ELR (cell line): ENCODE measurements around the gene CLIC1.

Source experiments
- DNase-seq: peaks from one replicate; pipeline ENCODE4 v3.0.0-alpha.2; 2015; ENCODE audit warnings: low read depth

The CLIC1 gene

DNA sequence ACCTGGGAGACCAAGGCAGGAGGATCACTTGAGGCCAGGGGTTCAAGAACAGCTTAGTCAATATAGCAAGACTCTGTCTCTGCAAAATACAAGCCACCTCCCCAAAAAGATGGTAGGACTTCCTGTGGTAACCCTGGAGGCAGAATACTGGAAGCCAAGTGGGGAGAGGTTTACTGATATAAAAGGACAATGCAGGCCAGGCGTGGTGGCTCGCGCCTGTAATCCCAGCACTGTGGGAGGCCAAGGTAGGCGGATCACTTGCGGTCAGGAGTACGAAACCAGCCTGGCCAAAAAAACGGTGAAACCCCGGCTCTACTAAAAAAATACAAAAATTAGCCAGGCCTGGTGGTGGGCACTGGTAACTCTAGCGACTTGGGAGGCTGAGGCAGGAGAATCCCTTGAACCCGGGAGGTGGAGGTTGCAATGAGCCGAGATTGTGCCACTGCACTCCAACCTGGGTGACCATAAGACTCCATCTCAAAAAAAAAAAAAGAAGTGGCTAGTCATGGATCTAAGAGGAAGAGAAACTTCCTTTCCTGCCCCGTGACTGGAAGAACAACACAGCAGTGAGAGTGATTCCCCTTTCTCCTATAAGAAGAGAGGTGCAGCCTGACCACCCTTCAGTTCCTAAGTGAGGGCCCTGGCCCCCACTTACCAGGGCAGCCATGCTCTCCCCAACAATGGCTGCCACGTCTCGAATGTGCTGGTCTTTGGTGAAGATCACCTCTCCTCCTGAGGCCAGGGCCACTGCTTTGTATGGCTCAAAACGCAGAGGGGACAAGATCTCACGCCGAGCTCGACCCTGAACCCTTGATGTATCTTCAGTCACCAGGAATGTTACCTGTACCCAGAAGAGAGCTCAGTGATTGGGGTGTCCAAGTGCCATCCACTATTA lies 32.3 kb upstream of the CLIC1 start:
- no peak for DNase-seq

DNA sequence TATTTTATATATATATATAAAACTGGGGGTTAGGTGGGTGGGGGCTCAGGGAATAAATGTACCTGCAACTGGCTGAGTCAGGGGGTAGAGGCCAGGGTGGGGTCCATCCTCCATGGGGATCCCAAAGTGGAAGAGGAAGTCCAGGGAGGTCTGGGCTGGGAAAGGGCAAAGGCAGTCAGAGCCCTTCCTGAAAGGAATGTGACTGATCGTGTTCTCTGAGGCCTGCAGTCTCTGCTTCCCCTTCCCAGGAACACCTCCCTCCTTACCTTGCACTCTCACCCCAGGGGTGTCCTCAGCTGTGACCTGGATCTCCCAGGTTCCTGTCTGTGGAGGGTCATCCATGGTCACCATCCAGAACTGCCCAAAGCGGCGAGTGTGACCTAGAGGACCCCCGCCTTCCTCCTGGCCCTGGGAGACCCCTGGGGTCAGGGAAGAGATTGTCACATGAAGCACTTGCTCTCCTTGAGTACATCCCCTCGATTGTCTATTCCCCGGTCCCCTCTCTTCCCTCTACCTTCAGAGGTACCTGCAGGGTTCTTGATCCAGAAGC lies 30.8 kb upstream of the CLIC1 start:
- no peak for DNase-seq

DNA sequence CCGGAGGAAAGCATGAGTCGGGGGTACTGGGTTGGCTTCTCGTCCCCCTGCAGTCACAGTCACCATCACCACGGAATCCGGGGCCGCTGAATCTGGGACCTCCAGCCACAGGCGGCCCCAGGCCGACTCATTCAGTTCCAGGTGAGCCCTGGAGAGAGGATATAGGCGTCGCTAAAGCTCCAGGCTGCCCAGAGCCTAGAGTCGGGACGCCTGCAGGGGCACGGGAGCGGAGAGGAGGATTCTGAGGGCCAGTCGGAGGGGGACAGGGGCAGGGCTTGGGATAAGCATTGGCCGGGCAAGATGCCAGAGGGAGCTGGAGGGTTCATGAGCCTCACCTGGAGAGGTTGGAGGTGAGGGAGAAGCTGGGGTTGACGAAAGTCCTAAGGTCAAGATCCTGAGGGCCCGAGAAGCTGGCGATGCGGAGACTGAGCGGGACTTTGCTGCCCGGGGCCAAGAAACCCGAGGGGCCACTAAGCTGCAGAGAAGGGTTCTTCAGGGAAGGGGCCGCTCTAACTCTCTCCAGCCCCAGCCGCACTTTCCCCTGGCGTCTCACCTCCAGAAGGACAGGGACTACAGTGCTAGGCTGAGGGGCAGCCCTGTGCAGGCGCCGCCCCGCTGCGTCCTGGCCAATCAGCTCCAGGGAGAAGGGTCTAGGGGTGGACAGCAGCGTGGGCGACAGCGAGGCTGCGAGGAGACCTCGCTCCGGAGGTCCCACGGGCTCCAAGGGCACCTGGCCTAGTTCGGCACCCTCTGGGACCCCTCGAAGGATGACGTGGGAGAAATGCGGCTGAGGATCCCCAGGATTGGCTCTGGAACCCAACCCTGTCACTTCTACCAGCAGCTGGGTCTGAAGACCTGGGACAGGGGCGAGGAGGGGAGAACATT lies 29.8 kb upstream of the CLIC1 start:
- DNase-seq: no peak

DNA sequence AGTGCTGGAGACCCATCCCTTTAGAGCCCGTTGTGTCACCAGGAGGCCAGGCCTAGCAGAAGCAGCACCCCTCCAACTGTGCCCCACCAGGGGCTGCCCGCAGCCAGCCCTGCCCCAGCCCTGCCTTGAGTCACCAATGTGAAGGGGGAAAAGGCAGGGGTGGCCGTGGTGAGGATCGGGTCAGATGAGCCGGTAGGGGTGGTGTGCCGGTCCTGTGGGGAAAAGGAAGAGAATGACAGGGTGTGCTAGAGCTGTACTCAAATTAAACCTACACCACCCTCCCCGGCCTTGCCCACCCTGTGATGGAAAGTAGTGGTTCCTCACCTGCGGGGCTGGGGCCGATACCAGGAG lies 29.2 kb upstream of the CLIC1 start:
- no peak for DNase-seq

DNA sequence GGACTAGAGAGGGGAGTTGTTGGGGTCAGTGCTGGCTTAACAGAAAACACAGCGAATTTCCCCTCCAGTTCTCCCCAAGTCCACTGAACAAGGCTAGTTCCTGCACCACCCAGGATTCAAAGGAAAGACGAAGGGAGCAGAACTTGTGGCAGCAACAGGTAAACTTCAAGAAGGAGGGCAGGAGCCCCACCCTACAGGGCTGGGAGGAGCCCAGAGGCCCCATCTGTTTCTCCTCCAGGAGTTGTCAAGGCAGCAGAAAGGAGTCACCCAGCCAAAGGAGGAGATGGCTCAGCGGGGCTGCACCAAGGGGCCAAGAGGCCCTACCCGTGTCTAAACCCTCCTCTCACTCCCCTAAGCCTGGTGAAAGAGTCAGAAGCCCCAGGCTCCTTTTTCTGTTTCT lies 27.9 kb upstream of the CLIC1 start:
- DNase-seq: no peak

DNA sequence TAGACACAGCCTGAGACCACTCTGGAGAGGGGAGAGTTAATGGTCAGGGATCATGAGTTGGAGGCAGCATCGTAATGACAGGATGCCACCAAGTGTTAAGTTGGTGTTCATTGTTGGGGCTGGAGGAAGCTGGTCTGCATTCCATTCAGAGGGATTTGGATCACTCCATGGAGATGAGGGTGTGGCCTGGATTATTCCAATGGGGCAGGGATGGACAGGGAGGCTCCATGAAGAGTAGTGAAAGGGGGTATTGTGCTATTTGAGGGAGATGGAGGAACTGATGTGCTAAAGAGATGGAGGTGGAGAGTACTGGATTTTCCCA lies 27.2 kb upstream of the CLIC1 start:
- DNase-seq: peak; percentile 68

DNA sequence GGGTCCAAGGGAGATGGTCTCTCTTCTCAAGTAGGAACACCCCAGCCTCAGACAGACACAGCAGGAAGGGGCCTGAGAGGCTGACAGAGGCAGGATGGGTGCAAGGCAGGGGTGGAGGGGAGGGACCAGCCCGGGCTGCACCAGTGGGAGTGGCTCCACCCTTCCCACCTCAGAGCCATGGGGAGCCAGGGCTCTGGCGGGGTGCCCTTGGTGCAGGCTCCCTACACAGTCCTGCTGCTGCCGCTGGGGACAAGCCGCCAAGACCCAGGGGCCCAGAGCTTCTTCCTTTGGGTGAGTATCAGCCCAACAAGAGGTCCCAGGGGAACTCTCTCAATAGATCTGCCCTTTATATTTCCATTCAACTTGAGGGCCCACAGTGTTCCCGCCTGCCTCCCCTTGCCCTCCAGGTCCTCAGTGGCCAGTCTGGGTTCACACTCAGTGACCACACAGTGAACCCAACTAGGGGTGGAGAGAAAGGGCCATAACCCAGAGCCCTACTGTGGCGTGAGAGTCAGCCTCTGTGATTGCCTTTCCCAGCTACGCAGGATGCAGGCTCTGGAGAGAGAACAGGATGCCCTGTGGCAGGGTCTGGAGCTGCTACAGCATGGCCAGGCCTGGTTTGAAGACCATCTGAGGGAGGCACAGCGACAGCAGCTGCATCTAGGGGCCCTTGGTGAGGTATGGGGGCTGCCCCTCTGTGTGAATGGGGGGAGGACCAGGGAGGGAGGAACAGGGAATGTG lies 26.7 kb upstream of the CLIC1 start:
- no peak for DNase-seq

DNA sequence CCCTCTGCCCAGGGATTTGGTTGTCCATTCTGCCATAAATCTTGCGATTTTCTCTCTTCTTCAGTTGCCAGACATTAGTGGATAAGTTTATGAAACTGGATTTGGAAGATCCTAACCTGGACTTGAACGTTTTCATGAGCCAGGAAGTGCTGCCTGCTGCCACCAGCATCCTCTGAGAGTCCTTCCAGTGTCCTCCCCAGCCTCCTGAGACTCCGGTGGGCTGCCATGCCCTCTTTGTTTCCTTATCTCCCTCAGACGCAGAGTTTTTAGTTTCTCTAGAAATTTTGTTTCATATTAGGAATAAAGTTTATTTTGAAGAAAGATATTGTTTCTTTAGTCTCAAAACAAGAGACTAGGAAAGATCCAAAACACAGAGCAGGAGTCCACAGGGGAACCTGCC lies 26.0 kb upstream of the CLIC1 start, which contains the start of gene SAPCD1:
Gene SAPCD1 (plus strand): TSS at position 301 of the 400 bp plus-strand sequence. CDS start 399 bp downstream, outside the sequence.
- DNase-seq: no peak

DNA sequence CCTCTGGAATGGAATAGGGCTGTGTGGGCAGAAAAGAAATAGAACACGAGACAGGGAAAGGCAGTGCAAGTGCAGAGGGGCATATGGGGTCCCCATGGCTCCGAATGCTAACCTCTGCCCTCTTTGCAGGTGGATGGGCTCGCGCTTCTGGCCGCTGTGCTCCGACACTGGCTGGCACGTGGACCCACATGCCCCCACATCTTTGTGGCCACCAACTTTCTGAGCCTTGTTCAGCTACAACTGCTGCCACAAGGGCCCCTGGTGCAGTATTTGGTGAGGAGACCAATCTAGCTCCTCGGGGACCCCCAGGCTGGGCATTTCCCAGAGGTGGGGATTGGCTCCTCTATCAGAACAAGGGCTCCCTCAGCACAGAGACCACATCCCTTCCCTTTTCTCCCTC lies 25.0 kb upstream of the CLIC1 start:
- DNase-seq: no peak

DNA sequence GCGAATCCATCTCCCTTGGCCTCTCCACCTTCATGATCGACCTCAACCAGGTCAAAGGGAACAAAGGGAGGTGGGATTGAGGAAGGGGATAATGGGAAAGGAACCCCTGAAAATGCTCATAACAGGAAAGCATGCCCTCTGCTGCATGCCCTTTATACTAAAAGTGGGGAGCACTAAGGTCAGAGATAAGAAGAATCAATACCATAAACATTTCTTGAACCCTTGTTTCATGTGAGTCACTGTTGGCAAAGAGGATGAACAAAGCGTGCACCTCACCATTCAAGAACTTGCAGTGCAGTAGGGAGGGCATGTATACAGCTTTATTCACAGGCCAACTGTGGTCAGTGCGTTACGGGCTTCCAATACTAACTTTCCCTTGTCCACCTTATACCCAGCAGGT lies 24.5 kb upstream of the CLIC1 start:
- DNase-seq: no peak

DNA sequence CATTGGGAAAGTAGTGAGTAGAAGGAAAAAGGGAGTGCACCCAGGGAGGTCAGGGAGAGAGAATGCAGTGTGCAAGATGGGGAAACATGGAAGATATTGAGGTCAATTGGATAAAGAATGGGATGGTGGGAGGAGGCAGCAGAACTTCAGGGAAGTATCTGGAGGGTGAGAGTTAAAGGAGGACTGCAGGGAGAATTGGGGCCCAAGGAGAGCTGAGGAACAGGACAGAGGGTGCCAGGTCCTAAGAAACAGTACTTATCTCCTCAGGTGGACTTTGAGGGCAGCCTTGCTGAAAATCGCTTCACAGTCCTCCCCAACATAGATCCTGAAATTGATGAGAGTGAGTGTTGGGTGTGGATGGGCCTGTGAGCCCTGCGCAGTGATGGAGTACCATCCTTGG lies 22.0 kb upstream of the CLIC1 start:
- DNase-seq: no peak

DNA sequence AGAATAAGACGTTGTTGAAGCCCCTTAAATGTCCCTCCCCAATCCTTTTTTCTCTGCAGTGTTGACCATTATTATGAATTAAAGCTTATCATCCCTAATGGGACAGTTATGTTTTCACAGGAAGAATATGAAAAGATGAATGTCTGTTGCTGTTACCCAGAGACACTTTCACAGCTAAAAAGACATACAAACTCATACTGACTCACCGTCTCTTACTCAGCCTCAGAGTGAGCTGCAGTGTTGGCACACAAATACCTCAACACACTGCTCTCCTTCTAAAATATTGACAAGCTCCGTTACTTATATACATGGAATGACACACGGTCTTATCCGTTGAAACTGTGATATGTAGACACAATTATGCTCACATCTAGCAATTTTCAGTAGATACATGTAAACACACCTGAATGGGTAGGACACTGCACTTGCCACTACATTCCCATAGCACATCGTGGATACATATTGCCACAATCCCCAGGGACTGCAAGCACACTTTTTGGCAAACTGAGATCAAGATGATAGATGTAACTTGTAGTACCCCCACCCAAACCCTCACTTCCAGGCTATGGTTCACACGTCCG lies 16.5 kb upstream of the CLIC1 start:
- peak; percentile 94 for DNase-seq

DNA sequence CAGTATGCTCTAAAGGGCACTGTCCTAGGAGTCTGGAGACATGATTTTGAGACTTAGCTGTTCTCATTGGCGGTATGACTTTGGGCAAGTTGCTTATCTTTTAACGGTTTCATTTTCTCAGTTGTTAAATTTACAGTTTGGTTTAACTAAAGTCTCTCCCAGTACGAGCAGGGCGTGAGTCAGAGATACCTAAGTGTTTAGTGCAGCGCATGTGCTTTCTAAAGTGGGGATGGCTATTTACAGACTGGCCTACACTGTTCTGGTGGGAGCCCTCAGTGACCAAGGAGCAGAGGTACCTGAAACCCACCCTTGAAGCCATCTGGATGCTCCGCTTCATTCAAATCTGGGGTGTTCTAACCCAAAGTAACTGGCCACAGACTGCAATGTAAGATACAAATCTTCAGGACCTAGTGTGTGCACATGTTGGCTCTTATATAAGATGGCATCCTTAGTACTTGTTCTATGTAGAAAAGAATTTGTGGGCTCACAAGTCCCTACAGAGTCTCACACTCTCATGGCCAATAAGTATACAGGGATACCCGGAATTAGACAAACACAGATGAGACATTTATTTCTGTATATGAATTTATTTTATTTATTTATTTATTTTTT lies 14.2 kb upstream of the CLIC1 start:
- peak; percentile 90 for DNase-seq

DNA sequence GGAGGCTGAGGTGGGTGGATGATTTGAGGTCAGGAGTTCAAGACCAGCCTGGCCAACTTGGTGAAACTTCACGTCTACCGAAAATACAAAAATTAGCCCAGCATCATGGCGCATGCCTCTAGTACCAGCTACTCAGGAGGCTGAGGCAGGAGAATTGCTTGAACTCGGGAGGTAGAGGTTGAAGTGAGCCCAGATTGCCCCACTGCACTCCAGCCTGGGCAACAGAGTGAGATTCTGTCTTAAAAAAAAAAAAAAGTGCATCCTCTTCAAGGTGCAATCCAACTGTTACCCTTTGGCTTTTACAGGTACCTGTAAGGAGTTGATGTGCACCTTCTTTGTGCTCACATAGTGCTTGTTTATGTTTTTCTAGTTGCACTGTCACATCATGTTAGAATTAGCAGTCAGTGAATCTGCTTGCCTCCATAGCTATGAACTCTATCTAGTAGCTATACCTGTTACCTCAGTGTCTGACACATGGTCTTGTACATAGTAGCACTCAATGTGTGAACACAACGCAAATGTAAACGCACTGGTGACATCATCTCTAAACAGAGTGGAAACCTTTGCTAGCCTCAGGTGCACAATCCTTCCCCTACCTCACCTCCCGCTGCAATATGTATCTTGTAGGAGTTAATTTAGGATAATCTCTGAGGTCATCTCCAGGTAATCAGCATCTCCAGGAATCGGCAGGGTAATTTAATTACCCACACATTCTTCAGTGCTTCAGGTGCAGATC lies 13.1 kb upstream of the CLIC1 start:
- DNase-seq: no peak

DNA sequence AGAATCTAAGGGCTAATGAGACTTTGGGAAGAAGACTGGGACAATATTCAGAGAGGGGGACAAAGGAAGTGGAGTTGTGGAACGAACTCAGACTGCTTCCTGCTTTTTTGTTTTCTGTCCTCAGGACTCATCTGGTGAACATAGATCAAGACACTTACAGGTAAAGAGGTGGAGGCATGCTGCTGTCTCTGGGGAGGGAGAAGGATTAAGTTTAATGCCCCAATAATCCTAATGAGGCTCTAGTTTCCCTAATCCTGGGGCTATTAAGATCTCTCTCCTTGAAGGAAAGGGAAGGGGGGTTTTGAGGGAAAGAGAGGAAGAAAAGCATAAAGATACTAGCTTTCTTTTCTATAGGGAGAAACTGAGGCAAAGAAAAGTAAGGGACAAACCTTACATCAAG lies 8.1 kb upstream of the CLIC1 start:
- no peak for DNase-seq

DNA sequence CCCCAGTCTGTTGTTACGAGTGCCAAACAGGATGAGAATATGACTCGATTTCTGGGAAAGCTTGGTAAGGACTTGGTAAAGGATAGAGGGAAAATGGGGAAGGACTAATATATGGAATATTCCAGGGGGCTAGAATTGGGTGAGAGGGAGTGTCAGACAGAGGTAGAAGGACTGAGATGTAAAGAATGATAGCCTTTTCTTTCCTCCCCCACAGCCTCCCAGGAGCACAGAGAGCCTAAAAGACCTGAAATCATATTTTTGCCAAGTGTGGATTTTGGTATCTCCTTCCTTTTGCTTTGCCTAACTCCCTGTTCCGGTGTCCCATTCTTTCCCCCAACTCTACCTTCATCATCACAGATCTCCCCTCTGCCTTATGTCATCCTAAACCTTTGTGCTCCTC lies 6.6 kb upstream of the CLIC1 start:
- no peak for DNase-seq

DNA sequence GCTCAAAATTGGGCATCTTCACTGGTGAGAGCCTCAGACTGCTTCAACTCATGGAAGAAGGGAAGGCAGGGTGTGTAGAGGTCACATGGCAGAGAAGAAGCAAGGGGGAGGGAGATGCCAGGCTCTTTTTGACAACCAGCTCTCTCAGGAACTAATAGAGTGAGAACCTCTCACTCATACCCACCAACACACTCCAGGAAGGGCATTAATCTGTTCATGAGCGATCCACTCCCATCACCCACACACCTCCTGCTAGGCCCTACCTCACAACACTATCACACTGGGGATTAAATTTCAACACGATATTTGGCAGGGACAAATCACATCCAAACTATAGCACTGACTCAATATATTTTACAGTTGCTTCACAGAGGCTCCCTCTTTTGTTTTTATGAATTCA lies 5.5 kb upstream of the CLIC1 start:
- no peak for DNase-seq

DNA sequence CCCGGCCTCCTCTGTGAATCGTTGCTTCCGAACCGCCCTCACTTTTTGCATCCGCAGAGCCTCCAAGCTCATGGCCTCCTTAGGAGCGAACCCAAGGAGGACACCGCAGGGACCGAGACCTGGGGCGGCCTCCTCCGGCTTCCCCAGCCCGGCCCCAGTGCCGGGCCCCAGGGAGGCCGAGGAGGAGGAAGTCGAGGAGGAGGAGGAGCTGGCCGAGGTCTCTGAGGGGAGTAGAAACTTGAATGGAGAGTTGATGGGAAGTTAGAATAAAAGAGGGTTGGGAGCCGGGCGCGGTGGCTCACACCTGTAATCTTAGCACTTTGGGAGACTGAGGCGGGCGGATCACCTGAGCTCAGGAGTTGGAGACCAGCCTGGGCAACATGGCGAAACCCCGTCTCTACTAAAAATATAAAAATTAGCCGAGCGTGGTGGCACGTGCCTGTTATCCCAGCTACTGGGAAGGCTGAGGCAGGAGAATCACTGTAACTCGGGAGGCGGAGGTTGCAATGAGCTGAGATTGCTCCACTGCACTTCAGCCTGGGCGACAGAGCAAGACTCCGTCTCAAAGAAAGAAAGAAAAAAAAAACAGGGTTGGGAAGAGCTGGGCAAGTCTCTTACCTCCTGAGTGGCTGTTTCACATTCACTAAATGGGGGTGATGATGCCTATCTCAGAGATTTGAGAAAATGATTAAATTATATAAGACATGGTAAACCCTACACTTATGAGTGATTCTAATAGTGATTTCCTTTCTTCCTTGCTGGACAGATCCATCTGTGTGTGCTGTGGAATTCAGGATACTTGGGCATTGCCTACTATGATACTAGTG lies 4.3 kb upstream of the CLIC1 start:
- DNase-seq: peak; percentile 46

DNA sequence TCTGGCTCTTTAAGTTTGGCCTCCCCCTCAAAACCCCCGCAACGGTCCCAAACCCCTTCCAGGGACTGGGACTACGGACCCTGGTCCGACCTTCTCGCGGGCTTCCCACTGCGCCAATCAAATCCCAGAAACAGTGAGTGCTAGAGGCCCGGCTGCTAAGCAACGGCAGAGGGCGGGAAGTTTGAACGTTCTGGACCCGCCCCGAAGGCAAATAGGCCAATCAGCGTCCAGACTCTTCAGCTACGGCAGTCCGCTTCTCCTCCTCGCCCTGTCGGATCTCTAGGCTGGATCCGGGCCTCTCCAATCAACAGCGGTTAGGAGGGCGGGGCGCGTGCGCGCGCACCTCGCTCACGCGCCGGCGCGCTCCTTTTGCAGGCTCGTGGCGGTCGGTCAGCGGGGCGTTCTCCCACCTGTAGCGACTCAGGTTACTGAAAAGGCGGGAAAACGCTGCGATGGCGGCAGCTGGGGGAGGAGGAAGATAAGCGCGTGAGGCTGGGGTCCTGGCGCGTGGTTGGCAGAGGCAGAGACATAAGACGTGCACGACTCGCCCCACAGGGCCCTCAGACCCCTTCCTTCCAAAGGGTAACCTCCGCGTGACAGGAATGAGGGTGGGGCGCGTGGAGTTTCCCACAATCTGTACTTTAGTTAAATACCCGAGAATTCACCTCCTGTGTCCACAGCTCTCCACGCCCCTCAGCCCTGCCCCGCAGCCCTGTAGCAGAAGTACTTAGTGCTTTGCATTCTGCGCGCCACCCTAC lies 3.5 kb upstream of the CLIC1 start, which contains the start of gene MSH5:
Gene MSH5 (plus strand): TSS at position 367 of the 758 bp plus-strand sequence. CDS start 462 bp downstream, outside the sequence.
- DNase-seq: peak; percentile 100
